ENCODE results near the gene LRRN2. TPM values are rescaled to one million over a fixed set of nuclear protein-coding genes. Genes with fewer than 3 reads are reported as not detected.

The LRRN2 gene
- polyA plus RNA-seq, 2 of the 4 experiments (the other 2 are of a cell fraction): 3.6 to 6.6 TPM

DNA sequence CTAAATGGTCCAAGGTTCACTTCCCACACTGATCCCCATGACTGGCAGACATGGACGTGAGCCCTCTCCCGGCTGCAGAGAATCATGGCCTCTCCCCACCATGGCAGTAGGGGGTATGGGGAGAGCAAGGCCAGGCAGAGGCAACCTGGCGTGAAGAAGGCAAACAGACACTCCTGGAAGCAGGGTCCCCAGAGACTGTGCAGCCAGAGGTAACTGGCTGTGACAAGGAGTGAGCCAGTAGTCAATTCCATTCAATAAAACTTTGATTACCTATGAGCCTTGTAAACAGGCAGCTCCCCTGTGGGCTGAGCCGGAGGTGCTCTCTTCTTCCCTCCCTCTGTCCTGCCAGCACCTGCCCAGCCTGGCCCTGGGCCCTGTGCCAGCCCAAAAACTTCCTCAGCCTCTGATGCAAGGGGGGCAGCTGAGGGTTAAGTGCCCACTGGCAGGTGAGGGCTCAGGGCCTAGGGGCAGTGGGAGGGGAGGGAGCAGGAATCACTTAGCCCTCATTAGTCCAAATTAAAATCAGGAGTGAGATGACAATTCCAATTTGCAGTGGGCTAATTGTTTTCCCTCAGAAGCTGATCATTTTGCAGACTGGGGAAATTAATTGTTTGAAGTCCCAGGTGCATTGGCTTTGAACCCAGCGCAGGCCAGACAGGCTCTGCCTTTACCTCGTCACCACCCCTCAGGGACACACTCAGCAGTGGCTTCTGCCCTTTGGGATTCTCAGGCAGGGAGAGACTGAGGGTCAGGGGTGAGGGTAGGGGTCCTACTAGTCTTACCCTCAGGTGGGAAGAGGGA lies 35.6 kb downstream of the LRRN2 start:
- FAIRE-seq (no peak), ATAC-seq (no peak), DNase-seq (ENCODE audit: low read depth in 1 of 2, low spot score in 1 of 2) (no peak)
- 79% methylated on average over 6 of the region's 6 CpGs for WGBS (ENCODE audit: missing lambda C conversion rate)
- peaks cover 17% of the 10 kb centered on the region for H3K4me1 ChIP-seq
- 0 out of 6 replicates have a peak overlapping the region, but pooled peaks of 1 of the 2 experiments have one; percentile 48 for H3K27ac ChIP-seq
- CTCF ChIA-PET: interaction anchor here (0.8 to 2.6 kb wide), 3 partner anchors 18 to 114 kb away, joined by 3 to 7 read pairs (median 3); no protein-coding TSS in a partner anchor
- no peaks in the 10 kb centered on the region for H3K9me3 ChIP-seq
- no peak for TF ChIP-seq SMC3 (IDR thresholded peaks at IDR 0.05)
- TF ChIP-seq, protein P1, sequence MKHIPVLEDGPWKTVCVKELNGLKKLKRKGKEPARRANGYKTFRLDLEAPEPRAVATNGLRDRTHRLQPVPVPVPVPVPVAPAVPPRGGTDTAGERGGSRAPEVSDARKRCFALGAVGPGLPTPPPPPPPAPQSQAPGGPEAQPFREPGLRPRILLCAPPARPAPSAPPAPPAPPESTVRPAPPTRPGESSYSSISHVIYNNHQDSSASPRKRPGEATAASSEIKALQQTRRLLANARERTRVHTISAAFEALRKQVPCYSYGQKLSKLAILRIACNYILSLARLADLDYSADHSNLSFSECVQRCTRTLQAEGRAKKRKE (CRISPR knock-in tag; IDR thresholded peaks at IDR 0.05; ENCODE audit: low read depth): no peak
- no peak for TF ChIP-seq NPAS2 (CRISPR knock-in tag; IDR thresholded peaks at IDR 0.05; ENCODE audit: borderline replicate concordance)
- TF ChIP-seq CBX8 (IDR thresholded peaks at IDR 0.05): no peak
- TF ChIP-seq ZSCAN20 (CRISPR knock-in tag; IDR thresholded peaks at IDR 0.05): no peak
- H3K4me2 ChIP-seq: no peak overlapping the region
- POLR2A ChIA-PET: no interaction called here
- no peak overlapping the region for H3K4me3 ChIP-seq

DNA sequence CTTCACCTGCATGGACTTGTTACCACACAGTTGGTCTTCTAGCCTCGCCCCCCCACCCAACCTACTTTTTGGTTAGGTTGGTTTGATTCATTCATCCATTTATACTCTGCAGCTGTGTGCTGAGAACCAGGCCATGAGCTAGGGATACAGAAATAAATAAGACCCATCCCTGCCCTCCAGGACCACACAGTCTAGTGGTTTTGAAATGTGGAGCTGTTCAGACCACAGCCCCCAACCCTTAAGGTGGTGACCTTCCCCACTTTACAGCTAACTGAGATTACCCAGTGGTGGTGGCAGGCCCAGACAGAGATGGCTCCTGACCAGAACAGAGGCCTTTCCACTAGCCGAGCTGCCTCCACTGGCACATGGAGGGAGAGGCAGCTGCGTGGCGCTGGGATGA lies 37.0 kb downstream of the LRRN2 start:
- no peak for ATAC-seq
- CTCF ChIA-PET: interaction anchor here (1.4 to 2.6 kb wide), 3 partner anchors 83 to 159 kb away, joined by 5 to 7 read pairs (median 7); no protein-coding TSS in a partner anchor
- DNase-seq (ENCODE audit: low read depth in 1 of 2, low spot score in 1 of 2): no peak
- H3K4me2 ChIP-seq: no peak overlapping the region
- 93% methylated on average over 4 of the region's 4 CpGs for WGBS (ENCODE audit: missing lambda C conversion rate)
- no peak for FAIRE-seq
- POLR2A ChIA-PET: no interaction called here
- H3K27ac ChIP-seq: peak overlapping the region in 1 of 2 experiments; percentile 89; a peak in 3 of 6 replicates
- H3K9me3 ChIP-seq: no peaks in the 10 kb centered on the region
- TF ChIP-seq RCOR1 (IDR thresholded peaks at IDR 0.05; ENCODE audit: low read depth, low read length) (no peak), EHF (CRISPR knock-in tag; IDR thresholded peaks at IDR 0.05) (no peak), HOXA7 (CRISPR knock-in tag; IDR thresholded peaks at IDR 0.05) (no peak), RNF2 (IDR thresholded peaks at IDR 0.05; ENCODE audit: borderline replicate concordance, low read depth) (no peak), ESRRA (IDR thresholded peaks at IDR 0.05; ENCODE audit: borderline replicate concordance, low read length) (no peak), ZSCAN20 (CRISPR knock-in tag; IDR thresholded peaks at IDR 0.05) (no peak), FOSL2 (IDR thresholded peaks at IDR 0.05) (no peak), FOSL2 (CRISPR knock-in tag; IDR thresholded peaks at IDR 0.05) (no peak), RARB (CRISPR knock-in tag; IDR thresholded peaks at IDR 0.05) (no peak), CHD2 (IDR thresholded peaks at IDR 0.05; ENCODE audit: low read length, partially characterized antibody) (no peak), EP300 (IDR thresholded peaks at IDR 0.05) (no peak), JUNB (IDR thresholded peaks at IDR 0.05) (no peak), NR3C1 (IDR thresholded peaks at IDR 0.05) (no peak), EHMT2 (IDR thresholded peaks at IDR 0.05; ENCODE audit: low read depth) (no peak)
- TF ChIP-seq, protein P2, sequence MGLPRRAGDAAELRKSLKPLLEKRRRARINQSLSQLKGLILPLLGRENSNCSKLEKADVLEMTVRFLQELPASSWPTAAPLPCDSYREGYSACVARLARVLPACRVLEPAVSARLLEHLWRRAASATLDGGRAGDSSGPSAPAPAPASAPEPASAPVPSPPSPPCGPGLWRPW (IDR thresholded peaks at IDR 0.05): no peak
- TF ChIP-seq, protein P3, sequence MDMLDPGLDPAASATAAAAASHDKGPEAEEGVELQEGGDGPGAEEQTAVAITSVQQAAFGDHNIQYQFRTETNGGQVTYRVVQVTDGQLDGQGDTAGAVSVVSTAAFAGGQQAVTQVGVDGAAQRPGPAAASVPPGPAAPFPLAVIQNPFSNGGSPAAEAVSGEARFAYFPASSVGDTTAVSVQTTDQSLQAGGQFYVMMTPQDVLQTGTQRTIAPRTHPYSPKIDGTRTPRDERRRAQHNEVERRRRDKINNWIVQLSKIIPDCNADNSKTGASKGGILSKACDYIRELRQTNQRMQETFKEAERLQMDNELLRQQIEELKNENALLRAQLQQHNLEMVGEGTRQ (IDR thresholded peaks at IDR 0.05): no peak
- TF ChIP-seq, protein P4, sequence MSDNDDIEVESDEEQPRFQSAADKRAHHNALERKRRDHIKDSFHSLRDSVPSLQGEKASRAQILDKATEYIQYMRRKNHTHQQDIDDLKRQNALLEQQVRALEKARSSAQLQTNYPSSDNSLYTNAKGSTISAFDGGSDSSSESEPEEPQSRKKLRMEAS (IDR thresholded peaks at IDR 0.05): no peak
- no peak overlapping the region for H3K4me3 ChIP-seq
- peaks cover 17% of the 10 kb centered on the region for H3K4me1 ChIP-seq

DNA sequence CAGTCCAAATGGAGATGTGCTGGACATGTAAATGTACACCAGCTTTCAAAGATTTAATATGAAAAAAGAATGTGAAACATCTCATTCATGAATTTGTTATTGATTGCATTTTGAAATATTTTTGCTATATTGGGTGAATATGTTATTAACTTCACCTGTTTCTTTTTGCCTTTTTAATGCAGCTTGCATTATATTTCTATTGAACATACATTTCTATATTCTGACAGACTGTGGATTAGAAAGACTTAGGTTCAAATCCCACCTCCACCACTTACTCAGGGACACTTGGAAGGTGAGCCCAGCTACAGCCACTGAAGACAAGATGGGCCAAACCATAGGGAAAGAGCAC lies 37.8 kb downstream of the LRRN2 start:
- H3K4me3 ChIP-seq: no peak overlapping the region
- H3K9me3 ChIP-seq: no peaks in the 10 kb centered on the region
- ATAC-seq: no peak
- H3K4me1 ChIP-seq: peaks cover 17% of the 10 kb centered on the region
- no peak for DNase-seq (ENCODE audit: low read depth in 1 of 2, low spot score in 1 of 2)
- H3K4me2 ChIP-seq: peak overlapping the region; percentile 71
- no peak; the same call in 1 of the 2 replicates for TF ChIP-seq EHMT2 (IDR thresholded peaks at IDR 0.05; ENCODE audit: low read depth)
- no peak for TF ChIP-seq ZFP36 (IDR thresholded peaks at IDR 0.05; ENCODE audit: borderline replicate concordance, partially characterized antibody)
- TF ChIP-seq, protein P5, sequence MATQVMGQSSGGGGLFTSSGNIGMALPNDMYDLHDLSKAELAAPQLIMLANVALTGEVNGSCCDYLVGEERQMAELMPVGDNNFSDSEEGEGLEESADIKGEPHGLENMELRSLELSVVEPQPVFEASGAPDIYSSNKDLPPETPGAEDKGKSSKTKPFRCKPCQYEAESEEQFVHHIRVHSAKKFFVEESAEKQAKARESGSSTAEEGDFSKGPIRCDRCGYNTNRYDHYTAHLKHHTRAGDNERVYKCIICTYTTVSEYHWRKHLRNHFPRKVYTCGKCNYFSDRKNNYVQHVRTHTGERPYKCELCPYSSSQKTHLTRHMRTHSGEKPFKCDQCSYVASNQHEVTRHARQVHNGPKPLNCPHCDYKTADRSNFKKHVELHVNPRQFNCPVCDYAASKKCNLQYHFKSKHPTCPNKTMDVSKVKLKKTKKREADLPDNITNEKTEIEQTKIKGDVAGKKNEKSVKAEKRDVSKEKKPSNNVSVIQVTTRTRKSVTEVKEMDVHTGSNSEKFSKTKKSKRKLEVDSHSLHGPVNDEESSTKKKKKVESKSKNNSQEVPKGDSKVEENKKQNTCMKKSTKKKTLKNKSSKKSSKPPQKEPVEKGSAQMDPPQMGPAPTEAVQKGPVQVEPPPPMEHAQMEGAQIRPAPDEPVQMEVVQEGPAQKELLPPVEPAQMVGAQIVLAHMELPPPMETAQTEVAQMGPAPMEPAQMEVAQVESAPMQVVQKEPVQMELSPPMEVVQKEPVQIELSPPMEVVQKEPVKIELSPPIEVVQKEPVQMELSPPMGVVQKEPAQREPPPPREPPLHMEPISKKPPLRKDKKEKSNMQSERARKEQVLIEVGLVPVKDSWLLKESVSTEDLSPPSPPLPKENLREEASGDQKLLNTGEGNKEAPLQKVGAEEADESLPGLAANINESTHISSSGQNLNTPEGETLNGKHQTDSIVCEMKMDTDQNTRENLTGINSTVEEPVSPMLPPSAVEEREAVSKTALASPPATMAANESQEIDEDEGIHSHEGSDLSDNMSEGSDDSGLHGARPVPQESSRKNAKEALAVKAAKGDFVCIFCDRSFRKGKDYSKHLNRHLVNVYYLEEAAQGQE (IDR thresholded peaks at IDR 0.05): peak; percentile 78; the same call in 1 of the 2 replicates
- no peak for TF ChIP-seq BHLHE40 (IDR thresholded peaks at IDR 0.05; ENCODE audit: low read depth, low read length)
- POLR2A ChIA-PET: no interaction called here
- peak overlapping the region; percentile 76 to 89; a peak in 5 of 6 replicates for H3K27ac ChIP-seq
- FAIRE-seq: no peak
- CTCF ChIA-PET: interaction anchor here (1.4 to 2.6 kb wide), 3 partner anchors 82 to 159 kb away, joined by 5 to 7 read pairs (median 7); no protein-coding TSS in a partner anchor

Measured in A549 (cell line).